ENCODE measurements around the gene ARF5. TPM values are rescaled to one million over a fixed set of nuclear protein-coding genes. Genes with fewer than 3 reads are reported as not detected.
"Not testable (repeated sequence)": the region's sequence is repeated elsewhere in the genome, so short reads cannot be mapped to it uniquely, and the experiment has no call there.

Gene ARF5
- 10 to 100 TPM; 72.2 to 91.1 TPM for total RNA-seq
- long read RNA-seq, transcript ARF5-201 (6 exons, 1,103 nt): major isoform, 40 of 43 reads
- long read RNA-seq, partial matches to known transcripts: 1 of 43 reads
- long read RNA-seq, other reads (novel, unspliced or antisense): 0 of 43 reads

DNA sequence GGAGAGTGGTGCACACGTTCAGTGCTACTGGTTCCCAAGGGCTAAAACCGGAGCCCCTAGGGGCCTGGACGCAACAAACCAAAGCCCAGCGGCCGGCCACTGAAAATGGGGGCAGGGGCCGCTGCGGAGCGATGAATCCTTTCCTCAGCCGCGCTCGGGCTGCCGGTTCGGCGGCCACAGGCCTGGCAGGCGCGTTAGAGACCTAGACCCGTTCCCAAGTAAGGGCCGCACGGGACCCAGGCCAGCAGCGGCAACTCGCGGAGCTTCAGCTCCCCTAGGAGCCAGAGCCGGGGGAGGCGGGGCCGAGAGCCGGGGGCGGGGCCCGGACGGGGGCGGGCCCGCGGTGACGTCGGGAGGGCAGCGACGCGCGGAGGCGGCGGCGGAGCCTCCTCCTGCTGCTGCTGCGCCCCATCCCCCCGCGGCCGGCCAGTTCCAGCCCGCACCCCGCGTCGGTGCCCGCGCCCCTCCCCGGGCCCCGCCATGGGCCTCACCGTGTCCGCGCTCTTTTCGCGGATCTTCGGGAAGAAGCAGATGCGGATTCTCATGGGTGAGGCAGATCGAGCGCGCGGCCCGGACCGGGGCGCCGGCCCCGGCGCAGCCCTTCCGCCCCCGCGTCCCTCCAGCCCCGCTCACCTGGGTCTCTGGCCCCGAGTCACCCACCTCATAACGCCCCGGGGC is at the start of gene ARF5:
Gene ARF5, plus strand, starts transcription at position 393 of the 678 bp plus-strand sequence. Its CDS starts 88 bp downstream, at position 481.
- intact Hi-C loops (cut with DNase I): loop anchor here in 1 of 2 donors (5.0 to 10.0 kb wide), 3 partner anchors 64 to 447 kb away; partner anchors contain the start of genes LRRC4, SND1 and ZNF800
- ATAC-seq (peak; percentile 92 to 95), DNase-seq (peak; percentile 89)

DNA sequence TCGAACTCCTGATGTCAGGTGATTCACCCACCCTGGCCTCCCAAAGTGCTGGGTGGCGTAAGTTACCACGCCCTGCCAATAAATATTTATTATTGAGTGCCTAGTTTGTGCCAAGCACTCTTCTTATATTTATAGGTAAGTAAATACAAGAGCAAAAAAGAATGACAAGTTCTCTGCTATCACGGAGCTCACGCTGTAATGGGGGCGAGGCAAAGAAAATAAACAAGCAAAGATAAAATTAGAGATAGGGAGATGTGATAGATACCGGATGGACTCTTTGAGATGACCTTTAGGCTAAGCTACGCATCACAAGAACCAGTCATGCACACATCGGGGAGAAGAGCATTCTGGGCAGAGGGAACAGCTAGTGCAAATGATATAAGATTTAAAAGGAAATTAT is 49.1 kb upstream of the ARF5 start:
- DNase-seq (no peak), ATAC-seq (no peak)

DNA sequence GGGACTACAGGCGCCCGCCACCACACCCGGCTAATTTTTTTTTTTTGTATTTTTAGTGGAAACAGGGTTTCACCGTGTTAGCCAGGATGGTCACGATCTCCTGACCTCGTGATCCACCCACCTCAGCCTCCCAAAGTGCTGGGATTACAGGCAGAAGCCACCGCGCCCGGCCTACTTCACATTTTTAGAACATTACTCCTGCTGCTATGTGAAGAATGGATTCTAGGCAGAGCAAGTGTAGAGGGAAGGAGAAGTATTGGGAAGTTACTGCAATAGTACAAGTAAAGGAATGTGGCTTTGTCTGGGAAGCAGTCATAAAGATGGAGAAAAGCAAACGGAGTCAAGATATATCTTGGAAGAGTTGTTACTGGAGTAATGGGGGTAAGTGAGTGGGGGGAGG is 47.8 kb upstream of the ARF5 start:
- DNase-seq; intact Hi-C loops (cut with DNase I); ATAC-seq: not testable (repeated sequence)

More for the DNA sequence above, 49.1 kb upstream of the ARF5 start:
- intact Hi-C loops (cut with DNase I): no loop called here

DNA sequence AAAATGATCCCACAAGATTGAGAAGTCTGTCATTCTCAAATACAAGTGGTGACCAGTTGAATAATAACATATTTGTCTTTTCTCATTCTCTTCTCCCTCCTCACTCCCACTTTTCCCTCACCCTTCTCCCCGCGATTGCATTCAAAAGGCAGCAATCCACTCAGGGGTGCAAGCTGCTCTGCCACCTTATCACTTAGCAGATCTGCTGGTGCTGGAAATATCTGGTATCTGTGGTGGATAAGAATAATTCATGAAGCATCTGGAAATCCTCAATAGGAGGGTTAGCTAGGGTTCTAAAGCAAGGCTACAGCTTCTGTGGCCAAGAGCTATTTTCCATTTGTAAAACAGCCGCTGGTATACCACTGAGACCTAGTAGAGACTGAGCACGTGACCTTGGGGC is 46.7 kb upstream of the ARF5 start:
- no peak for ATAC-seq
- no peak for DNase-seq
- intact Hi-C loops (cut with DNase I): no loop called here

DNA sequence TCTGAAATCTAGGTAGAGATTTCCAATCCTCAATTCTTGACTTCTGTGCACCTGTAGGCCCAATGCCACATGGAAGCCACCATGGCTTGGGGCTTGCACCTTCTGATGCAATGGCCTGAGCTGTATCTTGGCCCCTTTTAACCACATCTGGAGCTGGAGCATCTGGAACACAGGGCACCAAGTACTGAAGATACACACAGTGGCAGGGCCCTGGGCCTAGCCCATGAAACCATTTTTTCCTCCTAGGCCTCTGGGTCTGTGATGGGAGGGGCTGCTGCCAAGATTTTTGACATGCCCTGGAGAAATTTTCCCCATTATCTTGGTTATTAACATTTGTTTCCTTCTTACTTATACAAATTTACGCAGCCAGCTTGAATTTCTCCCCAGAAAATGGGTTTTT is 41.9 kb upstream of the ARF5 start:
- no peak for DNase-seq
- intact Hi-C loops (cut with DNase I): no loop called here

DNA sequence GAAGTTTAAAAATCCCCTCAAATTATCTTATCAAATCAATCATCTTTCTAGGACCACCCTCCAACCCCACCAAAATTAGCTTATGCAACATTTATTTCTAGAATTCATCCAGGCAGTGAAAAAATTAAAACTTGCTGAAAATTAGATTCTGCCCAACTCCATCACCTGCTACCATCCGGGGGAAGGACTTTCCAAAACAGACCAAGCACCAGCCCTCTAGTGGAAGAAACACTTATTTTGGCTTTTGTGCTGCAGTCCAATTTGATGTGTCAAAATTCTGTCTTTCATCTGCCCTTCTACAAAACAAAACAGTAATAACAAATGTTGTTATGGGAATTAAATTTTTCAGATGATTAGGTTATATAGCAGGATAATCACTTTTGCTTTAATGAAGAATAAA is 38.0 kb upstream of the ARF5 start:
- DNase-seq (no peak), ATAC-seq (no peak)
- intact Hi-C loops (cut with DNase I): loop anchor here in 1 of 2 donors (10.0 kb wide), 1 partner anchor 655 kb away; no protein-coding TSS in a partner anchor

More for the DNA sequence above, 41.9 kb upstream of the ARF5 start:
- no peak for ATAC-seq

DNA sequence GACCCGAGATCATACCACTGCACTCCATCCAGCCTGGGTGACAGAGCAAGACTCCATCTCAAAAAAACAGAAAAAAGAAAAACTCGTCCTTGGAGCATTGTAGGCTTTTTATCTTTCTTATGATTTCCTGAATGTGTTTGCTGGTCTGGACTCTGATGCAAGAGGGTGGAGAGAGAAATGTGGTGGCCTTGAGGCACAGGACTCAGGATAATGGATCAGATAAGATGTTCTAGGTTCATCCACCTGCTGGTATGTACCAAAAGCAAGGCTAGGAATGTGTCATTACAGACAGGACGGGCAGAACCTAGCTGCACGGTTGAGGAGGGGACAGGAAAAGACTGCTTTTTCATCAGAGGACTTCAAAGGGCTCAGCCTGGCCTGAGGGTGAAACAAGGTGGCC is 36.3 kb upstream of the ARF5 start:
- no peak for ATAC-seq
- DNase-seq: no peak
- intact Hi-C loops (cut with DNase I): loop anchor here in 1 of 2 donors (10.0 kb wide), 1 partner anchor 653 kb away; no protein-coding TSS in a partner anchor

DNA sequence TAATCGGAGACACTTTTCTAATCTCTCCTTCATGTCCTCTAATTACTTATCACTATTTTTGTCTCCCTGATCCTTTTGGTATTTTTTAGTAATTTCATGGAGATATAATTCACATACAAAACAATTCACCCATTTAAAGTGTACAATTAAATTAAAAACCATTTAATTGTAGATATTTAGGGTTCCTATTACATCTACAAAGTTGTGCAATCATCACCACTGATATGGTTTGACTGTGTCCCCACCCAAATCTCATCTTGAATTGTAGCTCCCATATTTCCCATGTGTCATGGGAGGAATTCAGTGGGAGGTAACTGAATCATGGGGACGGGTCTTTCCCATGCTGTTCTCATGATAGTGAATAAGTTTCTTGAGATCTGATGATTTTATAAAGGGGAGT is 31.8 kb upstream of the ARF5 start:
- DNase-seq (no peak), ATAC-seq (no peak)
- intact Hi-C loops (cut with DNase I): loop anchor here in 1 of 2 donors (10.0 kb wide), 1 partner anchor 648 kb away; no protein-coding TSS in a partner anchor

DNA sequence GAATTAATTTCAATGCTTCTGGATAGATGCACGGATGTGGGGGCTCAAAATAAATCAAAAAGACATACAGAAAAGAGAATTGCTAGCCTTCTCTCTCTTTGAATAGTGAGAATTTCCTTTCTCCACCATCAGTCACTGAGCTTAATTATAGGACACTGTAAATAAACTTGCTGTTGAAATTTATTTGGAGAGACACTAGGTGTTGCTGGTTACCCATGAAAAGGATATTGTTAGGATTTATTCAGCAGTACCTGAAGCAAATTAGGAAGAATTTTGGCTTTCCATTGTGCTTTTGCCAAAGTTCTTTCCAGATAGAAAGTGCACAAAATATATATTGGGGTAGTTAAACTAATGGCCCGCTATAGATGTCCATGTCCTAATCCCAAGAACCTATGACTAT is 30.4 kb upstream of the ARF5 start:
- DNase-seq (no peak), ATAC-seq (no peak)
- intact Hi-C loops (cut with DNase I): loop anchor here in 1 of 2 donors (10.0 kb wide), 1 partner anchor 647 kb away; no protein-coding TSS in a partner anchor

DNA sequence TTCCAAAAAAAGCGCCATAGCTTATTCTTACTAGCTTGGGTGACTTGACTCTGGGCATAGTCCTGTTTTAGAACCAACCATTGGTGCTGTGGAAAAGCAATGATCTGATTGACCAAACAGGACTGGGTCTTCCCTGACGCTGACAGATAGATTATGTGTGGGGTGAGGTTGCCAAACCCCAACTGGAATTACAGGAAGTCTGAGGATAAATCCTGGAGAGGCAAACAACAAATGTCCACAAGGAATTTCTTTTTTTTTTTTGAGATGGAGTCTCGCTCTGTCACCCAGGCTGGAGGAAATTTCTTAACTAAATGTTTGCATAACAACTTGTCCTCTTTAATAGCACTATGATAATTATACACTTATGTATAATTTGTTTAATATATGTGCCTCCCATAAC is 22.0 kb upstream of the ARF5 start:
- intact Hi-C loops (cut with DNase I): no loop called here
- DNase-seq (no peak), ATAC-seq (no peak)

DNA sequence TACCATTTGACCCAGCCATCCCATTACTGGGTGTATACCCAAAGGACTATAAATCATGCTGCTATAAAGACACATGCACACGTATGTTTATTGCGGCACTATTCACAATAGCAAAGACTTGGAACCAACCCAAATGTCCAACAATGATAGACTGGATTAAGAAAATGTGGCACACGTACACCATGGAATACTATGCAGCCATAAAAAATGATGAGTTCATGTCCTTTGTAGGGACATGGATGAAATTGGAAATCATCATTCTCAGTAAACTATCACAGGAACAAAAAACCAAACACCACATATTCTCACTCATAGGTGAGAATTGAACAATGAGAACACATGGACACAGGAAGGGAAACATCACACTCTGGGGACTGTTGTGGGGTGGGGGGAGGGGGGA is 20.2 kb upstream of the ARF5 start:
- intact Hi-C loops (cut with DNase I); ATAC-seq; DNase-seq: not testable (repeated sequence)

DNA sequence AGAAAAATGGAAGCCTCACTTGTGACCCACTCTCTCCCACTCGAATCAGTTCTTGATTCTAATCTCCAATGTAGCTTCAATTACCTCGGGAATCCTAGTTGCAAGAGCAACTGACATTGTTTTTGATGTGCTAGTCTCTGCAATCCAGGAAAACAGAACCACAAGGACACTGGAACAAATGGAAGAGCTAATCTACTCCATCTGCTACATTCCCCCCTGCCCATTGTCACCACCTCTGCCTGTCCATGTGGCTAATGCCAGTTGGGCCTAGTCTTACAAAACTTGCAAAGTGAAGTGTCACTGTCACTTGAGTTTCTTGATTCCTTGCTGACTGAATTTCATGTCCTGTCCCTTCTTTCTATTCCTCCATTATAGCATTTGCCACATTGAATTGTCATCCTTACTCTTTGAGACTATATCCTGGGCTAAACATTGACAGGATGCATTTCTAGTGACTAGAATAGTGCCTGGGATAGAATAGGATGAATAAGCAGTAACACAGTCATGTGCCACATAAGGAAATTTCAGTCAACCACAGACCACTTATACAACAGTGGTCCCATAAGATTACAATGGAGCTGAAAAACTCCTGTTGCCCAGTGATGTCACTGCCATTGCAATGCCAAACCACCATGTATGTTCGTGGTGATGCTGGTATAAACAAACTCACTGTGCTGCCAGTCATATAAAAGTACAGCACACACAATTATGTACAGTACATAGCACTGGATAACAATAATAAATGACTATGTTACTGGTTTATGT is 16.3 kb upstream of the ARF5 start:
- ATAC-seq (no peak), DNase-seq (no peak)
- intact Hi-C loops (cut with DNase I): no loop called here

DNA sequence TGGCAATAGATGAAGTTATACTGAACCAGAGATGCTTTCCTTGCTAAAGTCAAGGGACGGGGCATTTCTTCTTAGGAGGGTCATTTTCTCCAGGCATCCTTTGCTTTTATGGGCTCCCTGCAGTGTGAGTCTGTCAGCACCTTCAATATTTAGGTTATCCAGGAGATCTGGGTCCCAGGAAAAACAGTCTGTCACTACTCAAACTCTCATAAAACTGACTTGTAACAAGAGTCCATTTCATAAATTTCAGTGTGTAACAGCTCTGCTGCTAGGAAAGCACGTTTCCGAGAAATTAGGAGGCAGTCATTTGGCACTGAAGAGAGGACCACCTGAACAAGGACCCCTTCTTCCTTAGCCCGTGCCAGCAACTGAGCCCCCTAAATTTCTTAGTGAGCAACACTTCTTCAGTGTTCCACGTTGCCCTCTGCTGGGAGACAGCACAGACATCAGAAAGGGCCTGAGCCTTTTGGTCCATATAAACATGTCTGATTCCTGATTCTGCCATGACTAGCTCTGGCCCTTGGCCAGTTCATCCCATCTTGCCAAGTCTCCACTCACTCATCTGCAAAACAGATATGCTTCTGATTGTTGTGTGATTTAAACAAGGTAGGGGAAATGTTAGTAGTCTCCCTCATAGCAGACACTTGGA is 10.1 kb upstream of the ARF5 start:
- DNase-seq: no peak
- peak in 1 of 2 donors; percentile 39 for ATAC-seq
- intact Hi-C loops (cut with DNase I): no loop called here

DNA sequence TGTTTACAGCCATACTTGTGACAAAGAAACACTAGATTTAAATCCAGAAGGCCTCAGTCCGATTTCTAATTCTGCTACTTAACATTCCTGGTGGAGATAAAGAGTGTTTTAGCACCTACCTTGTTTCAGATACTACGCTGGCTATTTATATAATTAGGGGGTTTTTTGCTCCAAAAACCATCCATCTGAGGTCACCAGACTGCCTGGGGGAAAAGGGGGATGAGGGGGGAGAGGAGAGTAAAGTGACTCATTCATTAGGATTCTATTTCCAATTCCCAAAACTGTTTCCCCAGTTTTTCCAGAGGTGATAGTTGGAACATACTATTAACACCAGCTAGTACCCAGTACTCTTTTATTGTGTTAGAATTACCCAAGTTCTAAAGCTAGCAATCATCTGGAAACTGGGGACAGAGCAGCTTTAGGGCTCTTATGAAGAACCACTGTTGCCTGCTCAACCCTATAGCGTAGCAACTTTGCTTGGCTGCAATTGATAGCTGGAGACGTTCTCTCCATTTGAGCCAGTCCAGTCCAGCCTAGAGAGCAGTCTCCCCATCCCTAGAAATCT is 9.4 kb upstream of the ARF5 start:
- no peak for DNase-seq
- intact Hi-C loops (cut with DNase I): no loop called here
- no peak for ATAC-seq

DNA sequence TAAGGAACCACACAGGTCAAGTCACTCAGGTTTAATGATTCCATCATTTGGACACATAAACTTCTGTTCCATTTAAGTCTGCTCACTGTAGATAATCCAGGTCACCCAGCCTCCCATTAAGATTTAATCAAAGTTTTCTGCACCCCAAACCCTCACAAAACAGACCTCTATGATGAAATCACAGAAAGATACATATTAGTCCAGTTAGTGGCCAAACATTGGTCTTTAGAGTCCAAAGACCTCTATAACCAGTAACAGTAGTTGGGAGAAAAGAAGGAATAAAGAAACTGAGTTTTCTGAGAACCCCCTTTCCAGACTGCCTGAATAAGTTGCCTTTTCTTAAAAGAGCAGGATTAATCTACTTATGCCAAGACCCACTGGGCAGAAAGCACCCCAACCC is 7.6 kb upstream of the ARF5 start:
- intact Hi-C loops (cut with DNase I): loop anchor here in 1 of 2 donors (10.0 kb wide), 2 partner anchors 186 to 454 kb away; partner anchors contain the start of genes LRRC4 and ZNF800

DNA sequence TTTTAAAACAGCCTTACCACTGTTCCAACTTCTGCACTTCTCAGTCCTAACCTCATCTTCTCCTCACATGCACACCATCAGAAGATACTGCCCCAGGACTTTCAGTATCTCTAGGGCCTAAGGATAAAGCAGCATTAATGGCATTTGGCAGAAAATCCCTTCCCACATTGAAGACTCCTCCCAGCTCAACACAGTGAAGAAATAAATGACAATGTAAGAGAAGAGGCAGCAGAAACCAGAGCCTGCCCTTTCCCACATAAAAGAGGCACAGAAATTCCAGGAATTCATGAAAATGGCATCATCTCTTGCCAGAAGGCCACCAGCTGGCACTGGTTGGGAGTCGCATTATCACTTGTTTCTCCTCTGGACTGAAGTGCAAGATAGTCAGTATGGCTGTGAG is 6.5 kb upstream of the ARF5 start:
- intact Hi-C loops (cut with DNase I): loop anchor here in 1 of 2 donors (10.0 kb wide), 2 partner anchors 187 to 453 kb away; partner anchors contain the start of genes LRRC4 and ZNF800
- DNase-seq (no peak), ATAC-seq (no peak)

More for the DNA sequence above, 7.6 kb upstream of the ARF5 start:
- no peak for DNase-seq
- no peak for ATAC-seq

DNA sequence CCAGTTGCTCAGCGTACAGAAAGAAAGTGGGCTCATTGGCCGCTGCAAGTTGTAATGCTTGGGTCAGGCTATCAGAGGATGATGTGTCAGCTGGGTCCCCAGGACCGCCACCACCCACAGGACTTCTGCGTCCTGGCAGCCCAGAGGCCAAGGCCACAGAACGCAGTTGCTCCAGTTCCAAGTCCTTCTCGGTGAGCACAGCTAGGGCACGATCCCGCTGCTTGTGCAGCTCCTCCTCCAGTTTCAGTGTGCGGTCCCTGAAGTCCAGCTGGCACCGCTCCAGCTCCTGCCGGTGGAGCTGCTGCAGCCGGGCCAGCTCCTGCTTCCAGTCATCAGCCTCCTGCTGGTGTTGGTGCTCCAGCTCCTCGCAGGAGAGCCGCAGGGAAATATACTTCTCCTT is 5.8 kb upstream of the ARF5 start:
- intact Hi-C loops (cut with DNase I): loop anchor here in 1 of 2 donors (10.0 kb wide), 2 partner anchors 188 to 452 kb away; partner anchors contain the start of genes LRRC4 and ZNF800
- DNase-seq (peak; percentile 72), ATAC-seq (peak; percentile 4 to 5)

DNA sequence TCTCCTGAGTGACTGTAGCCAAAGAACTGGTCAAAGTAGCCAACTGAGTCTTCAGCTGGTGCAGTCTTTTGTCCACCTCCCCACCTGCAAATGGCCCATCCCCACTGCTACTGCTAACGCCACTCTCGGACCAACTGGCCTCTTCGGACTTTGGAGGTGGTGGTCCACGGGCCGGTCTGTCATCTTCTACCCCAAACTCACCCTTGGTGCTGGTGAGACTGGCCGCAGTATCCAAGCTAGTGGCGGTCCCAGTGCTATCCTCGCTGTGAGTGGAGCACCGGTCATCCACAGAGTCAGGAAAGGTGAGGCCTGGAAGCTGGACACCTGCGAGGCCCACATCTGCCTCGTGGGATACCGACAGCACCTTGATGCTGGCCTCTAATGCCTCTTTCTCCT is 3.6 kb upstream of the ARF5 start:
- intact Hi-C loops (cut with DNase I): loop anchor here in 1 of 2 donors (5.0 to 10.0 kb wide), 3 partner anchors 68 to 450 kb away; partner anchors contain the start of genes LRRC4, SND1 and ZNF800
- no peak for DNase-seq
- no peak for ATAC-seq

All from left cardiac atrium (tissue), 4 donors.